PC-3 (cell line): Measurements from ENCODE around the gene TTLL10. TPM values are rescaled to one million over a fixed set of nuclear protein-coding genes. Genes with fewer than 3 reads are reported as not detected.
A peak's percentile ranks its signal among the peaks of the same experiment; 100 is the strongest.

Experiments used
- ATAC-seq: fragments of 200-7000 bp; cut with Tn5 transposase; 2 replicates; pipeline ENCODE4 v1.9.1; 2020; ENCODE audit warnings: mild to moderate bottlenecking, moderate library complexity
- BruUV-seq: library from RNA; stranded (reverse); fragments of 400-500 nt; replicated peaks from 2 replicates; lab custom pipeline; 2021; lab: Mats Ljungman, UMichigan
- CTCF ChIA-PET: fragments of 300-600 bp; sonication (Branson Sonifier 250); formaldehyde crosslinking; loops from one replicate; lab custom pipeline; 2022; ENCODE audit warnings: antibody characterized with exemption; lab: Charles Lee
- POLR2A ChIA-PET: fragments of 300-600 bp; sonication (Branson Sonifier 250); formaldehyde crosslinking; loops from one replicate; lab custom pipeline; 2022; ENCODE audit warnings: antibody characterized with exemption; ENCODE audit not compliant: unreplicated experiment; lab: Charles Lee
- DNase-seq: peaks from one replicate; pipeline ENCODE4 v3.0.0-alpha.2; 2015
- H2AFZ ChIP-seq: fragments of 300-600 bp; sonication (generic); 2 replicates; pipeline ENCODE4 v1.6.0; 2016; ENCODE audit warnings: antibody characterized with exemption, low read length
- H3F3A ChIP-seq: fragments of 300-600 bp; sonication (generic); one replicate; pipeline ENCODE4 v1.6.0; 2017; ENCODE audit warnings: antibody characterized with exemption, low read length, control low read depth, mild to moderate bottlenecking; ENCODE audit not compliant: unreplicated experiment
- H3K27ac ChIP-seq: fragments of 300-600 bp; sonication (generic); 2 replicates; pipeline ENCODE4 v1.5.1; 2016; ENCODE audit warnings: mild to moderate bottlenecking, low read length
- H3K27me3 ChIP-seq: fragments of 300-600 bp; sonication (generic); 2 replicates; pipeline ENCODE4 v1.6.1; 2016; ENCODE audit warnings: low read length, mixed read lengths
- H3K36me3 ChIP-seq: fragments of 300-600 bp; sonication (generic); 2 replicates; pipeline ENCODE4 v1.6.1; 2016; ENCODE audit warnings: low read depth, mixed run types, low read length, mixed read lengths
- H3K4me1 ChIP-seq: fragments of 300-600 bp; sonication (generic); 2 replicates; pipeline ENCODE4 v1.5.1; 2016; ENCODE audit warnings: low read length; ENCODE audit not compliant: insufficient read depth
- H3K4me2 ChIP-seq: fragments of 300-600 bp; sonication (generic); 2 replicates; pipeline ENCODE4 v1.6.0; 2016; ENCODE audit warnings: low read length
- H3K4me3 ChIP-seq: fragments of 300-600 bp; sonication (generic); 2 replicates; pipeline ENCODE4 v1.5.1; 2016; ENCODE audit warnings: mild to moderate bottlenecking, low read length, mixed read lengths
- H3K79me2 ChIP-seq: fragments of 300-600 bp; sonication (generic); 2 replicates; pipeline ENCODE4 v1.6.1; 2017; ENCODE audit warnings: low read length, mixed read lengths
- H3K9ac ChIP-seq: fragments of 300-600 bp; sonication (generic); 2 replicates; pipeline ENCODE4 v1.6.0; 2016; ENCODE audit warnings: mild to moderate bottlenecking, low read length
- H3K9me2 ChIP-seq: fragments of 300-600 bp; sonication (generic); replicated peaks from 2 replicates; pipeline ENCODE4 v1.6.1; 2016; ENCODE audit warnings: mixed run types, low read length, mixed read lengths
- H3K9me3 ChIP-seq: fragments of 300-600 bp; sonication (generic); 2 replicates; pipeline ENCODE4 v1.6.1; 2016; ENCODE audit warnings: low read length, mixed read lengths
- H4K20me1 ChIP-seq: fragments of 300-600 bp; sonication (generic); 2 replicates; pipeline ENCODE4 v1.6.1; 2016; ENCODE audit warnings: low read length, mixed read lengths
- EZH2 ChIP-seq: fragments of 300-600 bp; sonication (generic); IDR thresholded peaks from one replicate; pipeline ENCODE4 v1.6.1; 2017; ENCODE audit warnings: antibody characterized with exemption, mild to moderate bottlenecking, low read length; ENCODE audit not compliant: unreplicated experiment
- EZH2phosphoT487 ChIP-seq: fragments of 300-600 bp; sonication (generic); IDR thresholded peaks from 2 replicates; pipeline ENCODE4 v1.6.1; 2018; ENCODE audit warnings: mild to moderate bottlenecking, antibody characterized with exemption, low read length, borderline replicate concordance
- intact Hi-C: fragments of 100-400 bp; cut with micrococcal nuclease; formaldehyde crosslinking; loops from 2 replicates; pipeline ENCODE4 v1.9.0; 2023
- total RNA-seq: library from RNA; depleted of rRNA; stranded (reverse); fragments of >200 nt; gene quantifications from 2 replicates; pipeline ENCODE4 v1.2.3, GENCODE V29; 2014
- TF ChIP-seq, protein P1 (sequence below): fragments of 300-600 bp; sonication (generic); conservative IDR thresholded peaks from 2 replicates; pipeline ENCODE4 v1.5.1; 2017; ENCODE audit warnings: antibody characterized with exemption, low read depth, mild to moderate bottlenecking, low read length

The TTLL10 gene
- total RNA-seq, 1 experiment from 2014 or later: 0.36 TPM

- H3K9me2 ChIP-seq: no peaks in the 10 kb centered on the region
- H3K4me3 ChIP-seq: no peak overlapping the region
- no peak overlapping the region for H3K9ac ChIP-seq
- BruUV-seq: no TSS peak
- POLR2A ChIA-PET: no interaction called here
- peaks cover 44% of the 10 kb centered on the region for H3K79me2 ChIP-seq
- no peaks in the 10 kb centered on the region for H3F3A ChIP-seq
- no peak overlapping the region for H2AFZ ChIP-seq
- H3K27me3 ChIP-seq: no peaks in the 10 kb centered on the region
- H4K20me1 ChIP-seq: 0 out of 2 replicates have a peak, but pooled peaks cover 6% of the 10 kb centered on the region
- ATAC-seq (no peak), DNase-seq (no peak)
- H3K27ac ChIP-seq: no peak overlapping the region
- CTCF ChIA-PET: no interaction called here
- no peak overlapping the region for H3K4me2 ChIP-seq
- TF ChIP-seq EZH2phosphoT487: no peak
- TF ChIP-seq EZH2: no peak
- TF ChIP-seq, protein P1, sequence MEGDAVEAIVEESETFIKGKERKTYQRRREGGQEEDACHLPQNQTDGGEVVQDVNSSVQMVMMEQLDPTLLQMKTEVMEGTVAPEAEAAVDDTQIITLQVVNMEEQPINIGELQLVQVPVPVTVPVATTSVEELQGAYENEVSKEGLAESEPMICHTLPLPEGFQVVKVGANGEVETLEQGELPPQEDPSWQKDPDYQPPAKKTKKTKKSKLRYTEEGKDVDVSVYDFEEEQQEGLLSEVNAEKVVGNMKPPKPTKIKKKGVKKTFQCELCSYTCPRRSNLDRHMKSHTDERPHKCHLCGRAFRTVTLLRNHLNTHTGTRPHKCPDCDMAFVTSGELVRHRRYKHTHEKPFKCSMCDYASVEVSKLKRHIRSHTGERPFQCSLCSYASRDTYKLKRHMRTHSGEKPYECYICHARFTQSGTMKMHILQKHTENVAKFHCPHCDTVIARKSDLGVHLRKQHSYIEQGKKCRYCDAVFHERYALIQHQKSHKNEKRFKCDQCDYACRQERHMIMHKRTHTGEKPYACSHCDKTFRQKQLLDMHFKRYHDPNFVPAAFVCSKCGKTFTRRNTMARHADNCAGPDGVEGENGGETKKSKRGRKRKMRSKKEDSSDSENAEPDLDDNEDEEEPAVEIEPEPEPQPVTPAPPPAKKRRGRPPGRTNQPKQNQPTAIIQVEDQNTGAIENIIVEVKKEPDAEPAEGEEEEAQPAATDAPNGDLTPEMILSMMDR: no peak
- no peaks in the 10 kb centered on the region for H3K4me1 ChIP-seq
- H3K9me3 ChIP-seq: no peaks in the 10 kb centered on the region
- peaks cover 52% of the 10 kb centered on the region for H3K36me3 ChIP-seq
- intact Hi-C loops: no loop called here
These were observed 50.2 kb downstream of the TTLL10 start for GRCh38 chr1:1223891-1224290.

GRCh38 chr1:1225238-1225845 lies 51.7 kb downstream of the TTLL10 start:
- Histone ChIP-seq H4K20me1 (peaks cover 18% of the 10 kb centered on the region), H3K4me2 (no peak overlapping the region), H3K4me3 (no peak overlapping the region), H2AFZ (no peak overlapping the region), H3F3A (no peaks in the 10 kb centered on the region), H3K9me2 (no peaks in the 10 kb centered on the region), H3K4me1 (peaks cover 7% of the 10 kb centered on the region), H3K27me3 (no peaks in the 10 kb centered on the region), H3K79me2 (peaks cover 58% of the 10 kb centered on the region), H3K9ac (no peak overlapping the region), H3K36me3 (peaks cover 57% of the 10 kb centered on the region), H3K27ac (no peak overlapping the region), H3K9me3 (no peaks in the 10 kb centered on the region)
- ChIA-PET POLR2A (no interaction called here), CTCF (no interaction called here)
- intact Hi-C loops: no loop called here
- peak; percentile 12; the same call in 1 of the 2 replicates for ATAC-seq
- no TSS peak for BruUV-seq
- TF ChIP-seq, protein P1: no peak
- TF ChIP-seq EZH2 (no peak), EZH2phosphoT487 (no peak)
- no peak for DNase-seq

DNA sequence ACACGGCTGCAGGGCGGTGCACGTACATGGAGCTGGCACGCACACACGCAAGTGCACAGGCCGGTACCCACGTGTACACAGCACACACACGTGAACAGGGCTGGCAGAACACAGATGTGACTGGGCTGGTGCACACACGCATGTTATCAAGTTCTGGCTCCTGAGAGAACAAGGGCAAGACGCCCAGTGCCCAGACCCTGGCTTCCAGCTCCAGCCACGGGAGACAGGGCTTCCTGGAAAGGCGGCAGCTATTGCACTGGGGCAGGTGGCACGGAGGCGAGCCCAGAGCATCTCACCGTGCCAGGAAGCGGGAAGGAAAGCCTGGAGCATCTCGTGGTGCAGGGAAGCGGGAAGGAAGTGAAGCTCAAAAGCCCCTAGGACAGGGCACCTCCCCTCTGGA lies 52.2 kb downstream of the TTLL10 start:
- no TSS peak for BruUV-seq
- Histone ChIP-seq H2AFZ (no peak overlapping the region), H4K20me1 (peaks cover 18% of the 10 kb centered on the region), H3K27me3 (no peaks in the 10 kb centered on the region), H3K27ac (no peak overlapping the region), H3K9me2 (no peaks in the 10 kb centered on the region), H3F3A (no peaks in the 10 kb centered on the region), H3K4me1 (peaks cover 10% of the 10 kb centered on the region), H3K4me2 (no peak overlapping the region), H3K4me3 (no peak overlapping the region), H3K36me3 (peaks cover 57% of the 10 kb centered on the region), H3K9me3 (no peaks in the 10 kb centered on the region), H3K79me2 (peaks cover 64% of the 10 kb centered on the region), H3K9ac (no peak overlapping the region)
- POLR2A ChIA-PET: no interaction called here
- no peak for ATAC-seq
- no peak for TF ChIP-seq EZH2
- TF ChIP-seq EZH2phosphoT487: no peak
- TF ChIP-seq, protein P1: no peak
- DNase-seq: no peak
- intact Hi-C loops: no loop called here
- CTCF ChIA-PET: no interaction called here
